ENCODE data around the gene PRSS50. TPM values are rescaled to one million over a fixed set of nuclear protein-coding genes. Genes with fewer than 3 reads are reported as not detected.

PRSS50 gene
- total and polyA plus RNA-seq, 2 donors (not counting 3 experiments of a cell fraction or from before 2014, with no cell fraction given) = not detected

DNA sequence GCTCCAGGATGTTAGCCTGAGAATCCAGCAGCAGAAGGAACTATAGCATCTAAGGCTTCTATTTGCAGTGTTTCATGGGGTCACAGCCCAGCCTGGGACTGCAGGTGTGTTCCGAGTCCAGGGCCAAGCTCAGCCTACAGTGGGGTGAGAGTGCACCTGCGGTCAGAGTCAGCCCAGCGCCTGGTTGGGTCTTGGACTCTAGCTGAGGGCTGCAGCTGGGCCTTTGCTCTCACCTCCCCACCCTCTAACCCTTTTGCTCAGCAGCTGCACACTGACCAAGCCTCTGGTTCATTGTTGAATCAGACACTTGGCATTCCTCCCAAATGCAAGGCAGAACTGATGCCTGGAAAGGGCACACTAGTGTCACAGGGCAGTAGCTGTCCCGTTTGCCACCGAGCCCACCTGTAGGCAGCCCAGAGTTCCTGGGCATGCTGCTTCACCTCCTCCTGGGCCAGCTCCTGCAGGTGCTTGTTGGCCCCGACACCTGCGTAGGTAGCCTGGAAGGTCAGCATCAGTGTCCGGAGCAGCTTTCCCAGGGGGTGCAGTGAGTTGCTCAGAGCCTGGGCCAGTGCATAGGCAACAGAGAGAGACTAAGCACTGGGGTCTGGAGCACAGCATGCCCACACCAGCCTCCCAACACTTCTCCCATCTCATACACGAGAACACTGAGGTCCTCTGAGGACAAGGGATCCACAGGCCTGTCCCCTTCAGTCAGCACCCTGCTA is 41.7 kb downstream of the PRSS50 start:
- BruUV-seq (replicated peaks) = no TSS peak
- TF ChIP-seq JUN (IDR thresholded peaks at IDR 0.05; ENCODE audit: borderline replicate concordance, insufficient read depth, insufficient read length, low read depth) (no peak), MYC (IDR thresholded peaks at IDR 0.05; ENCODE audit: low read depth, low read length) (no peak), GATA2 (IDR thresholded peaks at IDR 0.05; ENCODE audit: insufficient read depth, insufficient read length, low read depth, low read length) (no peak), FOS (IDR thresholded peaks at IDR 0.05; ENCODE audit: borderline replicate concordance, insufficient read depth, low read length) (no peak), EZH2 (IDR thresholded peaks at IDR 0.05; ENCODE audit: borderline replicate concordance, low read depth, low read length, severe bottlenecking) (no peak)
- TF ChIP-seq, protein P1, sequence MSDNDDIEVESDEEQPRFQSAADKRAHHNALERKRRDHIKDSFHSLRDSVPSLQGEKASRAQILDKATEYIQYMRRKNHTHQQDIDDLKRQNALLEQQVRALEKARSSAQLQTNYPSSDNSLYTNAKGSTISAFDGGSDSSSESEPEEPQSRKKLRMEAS (IDR thresholded peaks at IDR 0.05; ENCODE audit: insufficient read depth, insufficient read length) = no peak
- TF ChIP-seq, protein P2, sequence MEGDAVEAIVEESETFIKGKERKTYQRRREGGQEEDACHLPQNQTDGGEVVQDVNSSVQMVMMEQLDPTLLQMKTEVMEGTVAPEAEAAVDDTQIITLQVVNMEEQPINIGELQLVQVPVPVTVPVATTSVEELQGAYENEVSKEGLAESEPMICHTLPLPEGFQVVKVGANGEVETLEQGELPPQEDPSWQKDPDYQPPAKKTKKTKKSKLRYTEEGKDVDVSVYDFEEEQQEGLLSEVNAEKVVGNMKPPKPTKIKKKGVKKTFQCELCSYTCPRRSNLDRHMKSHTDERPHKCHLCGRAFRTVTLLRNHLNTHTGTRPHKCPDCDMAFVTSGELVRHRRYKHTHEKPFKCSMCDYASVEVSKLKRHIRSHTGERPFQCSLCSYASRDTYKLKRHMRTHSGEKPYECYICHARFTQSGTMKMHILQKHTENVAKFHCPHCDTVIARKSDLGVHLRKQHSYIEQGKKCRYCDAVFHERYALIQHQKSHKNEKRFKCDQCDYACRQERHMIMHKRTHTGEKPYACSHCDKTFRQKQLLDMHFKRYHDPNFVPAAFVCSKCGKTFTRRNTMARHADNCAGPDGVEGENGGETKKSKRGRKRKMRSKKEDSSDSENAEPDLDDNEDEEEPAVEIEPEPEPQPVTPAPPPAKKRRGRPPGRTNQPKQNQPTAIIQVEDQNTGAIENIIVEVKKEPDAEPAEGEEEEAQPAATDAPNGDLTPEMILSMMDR (IDR thresholded peaks at IDR 0.05; ENCODE audit: extremely low read depth in 1 of 2, insufficient read depth in 1 of 2, low read depth in 1 of 2, low read length in 2 of 2) = no peak
- Histone ChIP-seq H3K79me2 (ENCODE audit: control insufficient read depth, insufficient read depth, low read length) (no peaks in the 10 kb centered on the region), H3K27ac (ENCODE audit: insufficient read depth, low read depth, low read length) (no peak overlapping the region), H3K9me1 (replicated peaks; ENCODE audit: control insufficient read depth, extremely low read depth, insufficient read depth, low read length) (no peaks in the 10 kb centered on the region), H3K27me3 (ENCODE audit: control insufficient read depth in 2 of 2, insufficient read depth in 2 of 2, low read length in 2 of 2) (no peaks in the 10 kb centered on the region), H3K9ac (replicated peaks; ENCODE audit: extremely low read depth, insufficient read depth, low read length) (no peak overlapping the region), H3K36me3 (ENCODE audit: control insufficient read depth in 2 of 2, extremely low read depth in 1 of 2, insufficient read depth in 2 of 2, low read length in 2 of 2) (no peaks in the 10 kb centered on the region), H3K4me2 (ENCODE audit: insufficient read depth, low read length) (no peak overlapping the region), H4K20me1 (replicated peaks; ENCODE audit: control insufficient read depth, extremely low read depth, insufficient read depth, low read length) (no peaks in the 10 kb centered on the region), H2AFZ (ENCODE audit: low read depth, low read length) (no peak overlapping the region), H3K4me1 (ENCODE audit: control insufficient read depth, extremely low read depth, insufficient read depth, low read length) (no peaks in the 10 kb centered on the region), H3K9me3 (replicated peaks; ENCODE audit: control insufficient read depth, insufficient read depth, low read length) (no peaks in the 10 kb centered on the region), H3K4me3 (replicated peaks in 1 of 3; ENCODE audit: insufficient read depth in 1 of 3, low read depth in 1 of 3, low read length in 3 of 3) (no peak overlapping the region)
- POLR2A ChIA-PET = no interaction called here
- FAIRE-seq = no peak
- CTCF ChIA-PET = interaction anchor here (0.9 to 1.0 kb wide), 2 partner anchors 20 to 234 kb away, joined by 3 to 4 read pairs; no protein-coding TSS in a partner anchor
- intact Hi-C loops (cut with micrococcal nuclease) (no loop called here), dilution Hi-C loops (cut with MboI; ENCODE audit: extremely low pct_ligation_motif_present, low sequenced_read_pairs) (no loop called here)
- DNase-seq (ENCODE audit: low read depth, low spot score) = no peak

Data from endothelial cell of umbilical vein (primary cell).